HepG2 (cell line): Measurements from ENCODE around the gene TSEN54. TPM values are rescaled to one million over a fixed set of nuclear protein-coding genes. Genes with fewer than 3 reads are reported as not detected.

ENCODE experiments used
- IKZF1 ChIP-seq: fragments of 450-650 bp; IDR thresholded peaks from 2 replicates; pipeline ENCODE4 v1.7.1; 2016
- KDM1A ChIP-seq: IDR thresholded peaks from 2 replicates; pipeline ENCODE4 v1.6.1; 2016; ENCODE audit warnings: missing compliant biosample characterization
- MTF1 ChIP-seq: sonication (generic); formaldehyde crosslinking; IDR thresholded peaks from 2 replicates; pipeline ENCODE4 v1.5.0; 2020; ENCODE audit warnings: missing genetic modification reagents
- POGZ ChIP-seq: sonication (generic); formaldehyde crosslinking; IDR thresholded peaks from 2 replicates; pipeline ENCODE4 v1.4.0; 2020; ENCODE audit warnings: mild to moderate bottlenecking, missing genetic modification reagents
- POLR2G ChIP-seq: fragments of 200-400 bp; formaldehyde crosslinking; IDR thresholded peaks from 2 replicates; pipeline ENCODE4 v1.6.1; 2018; ENCODE audit warnings: mild to moderate bottlenecking, low read depth, low read length, moderate library complexity
- RFX5 ChIP-seq: IDR thresholded peaks from 2 replicates; pipeline ENCODE4 v1.6.1; 2011; ENCODE audit warnings: low read depth, low read length, improper control_type of control experiment
- TFE3 ChIP-seq: IDR thresholded peaks from 2 replicates; pipeline ENCODE4 v1.6.1; 2016
- ZFP36 ChIP-seq: fragments of 150-350 bp; IDR thresholded peaks from 2 replicates; pipeline ENCODE4 v1.6.1; 2018; ENCODE audit warnings: borderline replicate concordance, low read length, low read depth; ENCODE audit not compliant: partially characterized antibody
- ZNF160 ChIP-seq: sonication (generic); formaldehyde crosslinking; IDR thresholded peaks from 2 replicates; pipeline ENCODE4 v1.8.0; 2022; ENCODE audit warnings: mild to moderate bottlenecking, inconsistent platforms, missing genetic modification reagents
- ZNF20 ChIP-seq: sonication (generic); formaldehyde crosslinking; IDR thresholded peaks from 2 replicates; pipeline ENCODE4 v1.4.0; 2020; ENCODE audit warnings: mild to moderate bottlenecking, moderate library complexity, missing genetic modification reagents
- ZNF224 ChIP-seq: sonication (generic); formaldehyde crosslinking; IDR thresholded peaks from 2 replicates; pipeline ENCODE4 v1.5.0; 2020; ENCODE audit warnings: mild to moderate bottlenecking, missing genetic modification reagents
- ZNF318 ChIP-seq: sonication (generic); formaldehyde crosslinking; IDR thresholded peaks from 2 replicates; pipeline ENCODE4 v1.4.0; 2020; ENCODE audit warnings: mild to moderate bottlenecking, missing genetic modification reagents
- ZNF354B ChIP-seq: sonication (generic); formaldehyde crosslinking; IDR thresholded peaks from 2 replicates; pipeline ENCODE4 v1.8.0; 2022; ENCODE audit warnings: mild to moderate bottlenecking, missing genetic modification reagents
- polyA plus RNA-seq, 8 experiments: library from polyadenylated mRNA; depleted of rRNA in 3 of 8; stranded (reverse) in 7 of 8; unstranded in 1 of 8; fragments of >200 nt; fragmentation: Illumina TruSeq in 4 of 8; extraction: Trizol in 4 of 8; gene quantifications; 2 replicates each; pipeline versions ENCODE4 v1.2.1 to v1.2.3, GENCODE V29; 2011 to 2016; ENCODE audit warnings: low read depth in 4 of 8, missing spikeins in 1 of 8, mixed read lengths in 1 of 8; ENCODE audit not compliant: insufficient read depth in 1 of 8
- total RNA-seq, 5 experiments: library from RNA; depleted of rRNA; stranded (reverse); fragments of >200 nt; fragmentation: Illumina TruSeq; extraction: Trizol; gene quantifications; 2 replicates each; pipeline ENCODE4 v1.2.3, GENCODE V29; 2016; ENCODE audit warnings: low read depth in 1 of 5
- TF ChIP-seq, protein P1 (sequence below): IDR thresholded peaks from 2 replicates; pipeline ENCODE4 v1.6.1; 2016; ENCODE audit warnings: low read depth, missing genetic modification reagents, missing compliant biosample characterization

TSEN54 gene
- total and polyA plus RNA-seq, 2 of the 13 experiments (the other 11 are each of a cell fraction or from before 2014, with no cell fraction given), result 62.9 to 63.3 TPM

DNA sequence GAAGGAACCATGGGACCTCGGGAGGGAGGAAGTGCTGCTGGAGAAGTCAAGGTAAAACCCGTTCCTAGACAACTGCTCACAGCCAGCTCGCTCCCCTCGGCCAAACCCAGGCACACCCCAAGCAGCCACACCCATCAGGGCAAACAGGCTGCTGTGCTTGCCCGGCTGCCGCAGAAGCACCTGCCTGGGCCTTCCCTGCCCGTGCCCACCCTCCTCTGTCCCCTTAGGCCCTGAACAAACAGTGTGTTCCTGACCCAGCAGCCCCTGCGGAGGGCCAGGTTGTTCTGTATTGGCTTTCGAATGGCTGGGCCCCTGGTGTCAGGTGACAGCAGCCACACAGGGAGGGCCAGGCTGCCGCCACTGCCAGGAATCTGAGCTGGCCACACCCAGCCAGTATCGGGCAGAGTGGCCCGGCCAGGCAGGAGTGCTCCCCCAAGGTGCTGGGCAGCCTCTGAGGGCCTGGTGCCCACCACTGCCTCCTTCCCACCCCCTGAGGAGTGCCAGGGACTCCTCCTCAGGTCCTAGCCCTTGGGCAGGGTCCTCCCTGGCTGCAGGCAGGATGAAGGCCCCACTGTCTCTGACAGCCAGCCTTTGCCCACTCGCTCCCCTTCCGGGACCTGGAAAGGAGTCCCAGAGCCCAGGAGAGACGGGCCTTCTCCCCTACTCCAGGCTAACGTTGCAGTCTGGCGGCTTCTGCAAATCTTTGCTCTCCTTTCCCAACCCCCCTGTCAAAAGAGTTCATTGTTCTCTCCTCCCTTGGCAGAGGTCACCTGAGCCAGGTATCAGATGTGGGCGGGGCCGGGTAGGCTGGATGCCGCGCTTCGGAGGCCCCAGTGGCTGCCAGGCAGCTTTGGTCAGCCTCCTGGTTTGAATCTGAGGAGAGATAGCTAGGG lies 33.2 kb downstream of the TSEN54 start (continued):
- TF ChIP-seq, protein P1, sequence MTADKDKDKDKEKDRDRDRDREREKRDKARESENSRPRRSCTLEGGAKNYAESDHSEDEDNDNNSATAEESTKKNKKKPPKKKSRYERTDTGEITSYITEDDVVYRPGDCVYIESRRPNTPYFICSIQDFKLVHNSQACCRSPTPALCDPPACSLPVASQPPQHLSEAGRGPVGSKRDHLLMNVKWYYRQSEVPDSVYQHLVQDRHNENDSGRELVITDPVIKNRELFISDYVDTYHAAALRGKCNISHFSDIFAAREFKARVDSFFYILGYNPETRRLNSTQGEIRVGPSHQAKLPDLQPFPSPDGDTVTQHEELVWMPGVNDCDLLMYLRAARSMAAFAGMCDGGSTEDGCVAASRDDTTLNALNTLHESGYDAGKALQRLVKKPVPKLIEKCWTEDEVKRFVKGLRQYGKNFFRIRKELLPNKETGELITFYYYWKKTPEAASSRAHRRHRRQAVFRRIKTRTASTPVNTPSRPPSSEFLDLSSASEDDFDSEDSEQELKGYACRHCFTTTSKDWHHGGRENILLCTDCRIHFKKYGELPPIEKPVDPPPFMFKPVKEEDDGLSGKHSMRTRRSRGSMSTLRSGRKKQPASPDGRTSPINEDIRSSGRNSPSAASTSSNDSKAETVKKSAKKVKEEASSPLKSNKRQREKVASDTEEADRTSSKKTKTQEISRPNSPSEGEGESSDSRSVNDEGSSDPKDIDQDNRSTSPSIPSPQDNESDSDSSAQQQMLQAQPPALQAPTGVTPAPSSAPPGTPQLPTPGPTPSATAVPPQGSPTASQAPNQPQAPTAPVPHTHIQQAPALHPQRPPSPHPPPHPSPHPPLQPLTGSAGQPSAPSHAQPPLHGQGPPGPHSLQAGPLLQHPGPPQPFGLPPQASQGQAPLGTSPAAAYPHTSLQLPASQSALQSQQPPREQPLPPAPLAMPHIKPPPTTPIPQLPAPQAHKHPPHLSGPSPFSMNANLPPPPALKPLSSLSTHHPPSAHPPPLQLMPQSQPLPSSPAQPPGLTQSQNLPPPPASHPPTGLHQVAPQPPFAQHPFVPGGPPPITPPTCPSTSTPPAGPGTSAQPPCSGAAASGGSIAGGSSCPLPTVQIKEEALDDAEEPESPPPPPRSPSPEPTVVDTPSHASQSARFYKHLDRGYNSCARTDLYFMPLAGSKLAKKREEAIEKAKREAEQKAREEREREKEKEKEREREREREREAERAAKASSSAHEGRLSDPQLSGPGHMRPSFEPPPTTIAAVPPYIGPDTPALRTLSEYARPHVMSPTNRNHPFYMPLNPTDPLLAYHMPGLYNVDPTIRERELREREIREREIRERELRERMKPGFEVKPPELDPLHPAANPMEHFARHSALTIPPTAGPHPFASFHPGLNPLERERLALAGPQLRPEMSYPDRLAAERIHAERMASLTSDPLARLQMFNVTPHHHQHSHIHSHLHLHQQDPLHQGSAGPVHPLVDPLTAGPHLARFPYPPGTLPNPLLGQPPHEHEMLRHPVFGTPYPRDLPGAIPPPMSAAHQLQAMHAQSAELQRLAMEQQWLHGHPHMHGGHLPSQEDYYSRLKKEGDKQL (CRISPR knock-in tag), result no peak
- TF ChIP-seq RFX5 (no peak), IKZF1 (no peak), TFE3 (peak; percentile 95), ZNF20 (CRISPR knock-in tag) (peak; percentile 65; the same call in 1 of the 2 replicates), ZNF224 (CRISPR knock-in tag) (0 out of 2 replicates have a peak, but pooled peaks have one; percentile 10), ZFP36 (no peak), ZNF318 (CRISPR knock-in tag) (no peak; the same call in 1 of the 2 replicates), KDM1A (CRISPR knock-in tag) (no peak), ZNF354B (peak; percentile 55; the same call in 1 of the 2 replicates), ZNF160 (no peak), MTF1 (CRISPR knock-in tag) (no peak), POLR2G (peak; percentile 79), POGZ (CRISPR knock-in tag) (peak; percentile 91)
